NK-92 treated with Interleukin-12 subunit alpha and Interleukin-12 subunit beta, amount 100 ng/mL, for 24 hours (cell line): ENCODE data around the gene TRIM24.
"Not testable (repeated sequence)": the region's sequence is repeated elsewhere in the genome, so short reads cannot be mapped to it uniquely, and the experiment has no call there.

ENCODE experiments used
- DNase-seq: peaks from one replicate; lab custom pipeline; 2025; lab: John Stamatoyannopoulos, UW

The TRIM24 gene

GRCh38 chr7:138495485-138495884, 35.4 kb downstream of the TRIM24 start:
- DNase-seq = no peak

- no peak for DNase-seq
Observed at GRCh38 chr7:138499340-138499739, 39.3 kb downstream of the TRIM24 start.

- DNase-seq = not testable (repeated sequence)
Observed at GRCh38 chr7:138500303-138500702, 40.2 kb downstream of the TRIM24 start.

GRCh38 chr7:138500892-138501291, 40.8 kb downstream of the TRIM24 start:
- no peak for DNase-seq

- DNase-seq = no peak
Observed at GRCh38 chr7:138502023-138502767, 42.1 kb downstream of the TRIM24 start.

- DNase-seq = no peak
Observed at GRCh38 chr7:138505361-138505873, 45.4 kb downstream of the TRIM24 start.

- DNase-seq = no peak
Observed at GRCh38 chr7:138506764-138507163, 46.7 kb downstream of the TRIM24 start.

- no peak for DNase-seq
Observed at GRCh38 chr7:138510003-138510402, 49.9 kb downstream of the TRIM24 start.

GRCh38 chr7:138512092-138512858, 52.2 kb downstream of the TRIM24 start:
- no peak for DNase-seq

- no peak for DNase-seq
Observed at GRCh38 chr7:138512885-138513284, 52.8 kb downstream of the TRIM24 start.

GRCh38 chr7:138513344-138513871, 53.3 kb downstream of the TRIM24 start:
- no peak for DNase-seq

- DNase-seq = no peak
Observed at GRCh38 chr7:138514044-138514443, 54.0 kb downstream of the TRIM24 start.

GRCh38 chr7:138515001-138515528, 55.0 kb downstream of the TRIM24 start:
- no peak for DNase-seq

- DNase-seq = no peak
Observed at GRCh38 chr7:138519061-138519798, 59.2 kb downstream of the TRIM24 start.

GRCh38 chr7:138520742-138521141, 60.7 kb downstream of the TRIM24 start:
- no peak for DNase-seq

- no peak for DNase-seq
Observed at GRCh38 chr7:138521837-138522461, 61.9 kb downstream of the TRIM24 start.

- no peak for DNase-seq
Observed at GRCh38 chr7:138524259-138524658, 64.2 kb downstream of the TRIM24 start.

GRCh38 chr7:138525757-138526156, 65.7 kb downstream of the TRIM24 start:
- DNase-seq = no peak

- no peak for DNase-seq
Observed at GRCh38 chr7:138527746-138528223, 67.7 kb downstream of the TRIM24 start.

- not testable (repeated sequence) for DNase-seq
Observed at GRCh38 chr7:138536833-138537232, 76.8 kb downstream of the TRIM24 start.

- no peak for DNase-seq
Observed at GRCh38 chr7:138538518-138538917, 78.5 kb downstream of the TRIM24 start.
